Measurements from ENCODE around the gene MAP4K1.
"Not testable (repeated sequence)": the region's sequence is repeated elsewhere in the genome, so short reads cannot be mapped to it uniquely, and the experiment has no call there.

MAP4K1 gene

DNA sequence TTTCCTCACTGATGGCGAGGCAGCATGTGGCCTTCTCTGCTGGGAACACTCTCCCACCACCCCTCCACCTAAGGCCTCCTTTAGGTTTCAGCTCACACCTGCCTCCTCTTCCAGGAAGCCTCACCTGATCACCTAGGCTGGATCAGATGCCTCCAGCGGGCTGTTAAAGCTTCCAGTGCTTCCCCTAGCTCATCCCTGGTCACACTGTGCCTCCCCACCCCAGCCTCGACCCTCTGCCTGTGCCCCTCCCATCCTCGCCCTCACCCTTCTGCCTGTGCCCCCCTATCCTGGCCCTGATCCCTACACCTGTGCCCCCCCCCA lies 33.8 kb downstream of the MAP4K1 start:
- Histone ChIP-seq H3K36me3 (ENCODE audit: control insufficient read depth in 1 of 2, insufficient read depth in 2 of 2, low read depth in 1 of 2, low read length in 2 of 2) (no peaks in the 10 kb centered on the region), H2BK12ac (ENCODE audit: low read length in 2 of 2) (no peak overlapping the region), H3K9me3 (ENCODE audit: control insufficient read depth, low read length) (no peaks in the 10 kb centered on the region), H4K91ac (ENCODE audit: low read length) (no peak overlapping the region), H2BK5ac (ENCODE audit: low read depth, low read length, poor library complexity, severe bottlenecking) (no peak overlapping the region), H3K18ac (ENCODE audit: low read depth in 1 of 2, low read length in 2 of 2) (no peak overlapping the region), H3K9ac (ENCODE audit: low read length) (no peak overlapping the region), H3K23ac (ENCODE audit: low read length in 2 of 2) (no peak overlapping the region), H3K4me3 (ENCODE audit: insufficient read depth in 1 of 2, low read depth in 1 of 2, low read length in 2 of 2) (no peak overlapping the region), H2BK120ac (ENCODE audit: low read depth, low read length) (no peak overlapping the region), H3K27me3 (ENCODE audit: control insufficient read depth in 1 of 2, insufficient read depth in 1 of 2, low read length in 2 of 2) (no peaks in the 10 kb centered on the region), H2BK15ac (ENCODE audit: low read depth, poor library complexity, severe bottlenecking) (no peak overlapping the region), H3K4ac (ENCODE audit: low read depth in 1 of 2, low read length in 2 of 2) (no peak overlapping the region), H3K4me2 (ENCODE audit: low read length, poor library complexity, severe bottlenecking) (no peak overlapping the region), H3K27ac (ENCODE audit: low read length, poor library complexity, severe bottlenecking) (no peak overlapping the region), H2AK5ac (ENCODE audit: low read length, severe bottlenecking) (no peak overlapping the region), H3K4me1 (ENCODE audit: control insufficient read depth, insufficient read depth, low read depth, low read length) (no peaks in the 10 kb centered on the region), H3K79me1 (replicated peaks; ENCODE audit: low read length, poor library complexity, severe bottlenecking) (no peaks in the 10 kb centered on the region), H3K14ac (ENCODE audit: low read length in 2 of 2) (peak overlapping the region in 1 of 2 experiments; percentile 57), H4K8ac (ENCODE audit: low read length) (no peak overlapping the region), H2AFZ (ENCODE audit: low read depth, low read length) (no peak overlapping the region)
- DNase-seq, result no peak
- 78% methylated on average over 4 of the region's 4 CpGs for whole genome bisulfite sequencing

DNA sequence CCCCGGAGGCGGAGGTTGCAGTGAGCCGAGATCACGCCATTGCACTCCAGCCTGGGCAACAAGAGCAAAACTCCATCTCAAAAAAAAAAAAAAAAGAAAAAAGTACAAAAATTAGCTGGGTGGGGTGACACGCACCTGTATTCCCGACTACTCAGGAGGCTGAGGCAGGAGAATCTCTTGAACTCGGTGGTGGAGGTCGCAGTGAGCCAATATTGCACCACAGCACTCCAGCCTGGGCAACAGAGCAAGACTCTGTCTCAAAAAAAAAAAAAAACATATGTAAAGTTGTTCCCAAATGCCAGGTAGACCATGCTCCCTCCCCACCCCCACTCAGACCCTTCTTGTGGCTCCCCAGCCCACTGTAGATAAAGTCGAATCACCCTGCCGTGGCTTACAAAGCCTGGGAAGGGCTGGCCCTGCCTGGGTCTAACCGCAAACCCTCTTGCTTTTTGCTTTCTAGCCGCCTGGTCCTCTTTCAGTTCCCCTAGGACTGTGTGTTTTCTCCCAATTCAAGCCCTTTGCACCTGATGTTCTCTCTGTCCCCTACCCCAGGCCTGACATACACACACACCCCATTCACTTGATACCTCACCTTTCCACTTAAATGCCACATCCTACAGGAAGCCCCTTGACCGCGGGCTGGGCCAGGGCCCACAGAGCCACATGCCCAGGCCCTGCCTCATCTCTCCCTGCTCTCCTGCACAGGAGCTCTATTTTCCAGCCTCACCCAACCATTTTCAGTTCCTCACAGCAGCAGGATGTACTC lies 34.4 kb downstream of the MAP4K1 start:
- Histone ChIP-seq H4K91ac (ENCODE audit: low read length) (no peak overlapping the region), H3K18ac (ENCODE audit: low read depth in 1 of 2, low read length in 2 of 2) (no peak overlapping the region), H2AFZ (ENCODE audit: low read depth, low read length) (no peak overlapping the region), H4K8ac (ENCODE audit: low read length) (no peak overlapping the region), H3K79me1 (replicated peaks; ENCODE audit: low read length, poor library complexity, severe bottlenecking) (no peaks in the 10 kb centered on the region), H3K9ac (ENCODE audit: low read length) (no peak overlapping the region), H2BK5ac (ENCODE audit: low read depth, low read length, poor library complexity, severe bottlenecking) (no peak overlapping the region), H2BK12ac (ENCODE audit: low read length in 2 of 2) (no peak overlapping the region), H2AK5ac (ENCODE audit: low read length, severe bottlenecking) (no peak overlapping the region), H3K27ac (ENCODE audit: low read length, poor library complexity, severe bottlenecking) (no peak overlapping the region), H3K4me3 (ENCODE audit: insufficient read depth in 1 of 2, low read depth in 1 of 2, low read length in 2 of 2) (no peak overlapping the region), H3K4ac (ENCODE audit: low read depth in 1 of 2, low read length in 2 of 2) (no peak overlapping the region), H3K14ac (ENCODE audit: low read length in 2 of 2) (peak overlapping the region in 1 of 2 experiments; percentile 57), H2BK120ac (ENCODE audit: low read depth, low read length) (no peak overlapping the region), H3K9me3 (ENCODE audit: control insufficient read depth, low read length) (no peaks in the 10 kb centered on the region), H3K4me2 (ENCODE audit: low read length, poor library complexity, severe bottlenecking) (no peak overlapping the region), H2BK15ac (ENCODE audit: low read depth, poor library complexity, severe bottlenecking) (no peak overlapping the region), H3K27me3 (ENCODE audit: control insufficient read depth in 1 of 2, insufficient read depth in 1 of 2, low read length in 2 of 2) (no peaks in the 10 kb centered on the region), H3K36me3 (ENCODE audit: control insufficient read depth in 1 of 2, insufficient read depth in 2 of 2, low read depth in 1 of 2, low read length in 2 of 2) (no peaks in the 10 kb centered on the region), H3K4me1 (ENCODE audit: control insufficient read depth, insufficient read depth, low read depth, low read length) (no peaks in the 10 kb centered on the region), H3K23ac (ENCODE audit: low read length in 2 of 2) (no peak overlapping the region)
- DNase-seq, result no peak
- WGBS, result 91% methylated on average over 10 of the region's 14 CpGs

DNA sequence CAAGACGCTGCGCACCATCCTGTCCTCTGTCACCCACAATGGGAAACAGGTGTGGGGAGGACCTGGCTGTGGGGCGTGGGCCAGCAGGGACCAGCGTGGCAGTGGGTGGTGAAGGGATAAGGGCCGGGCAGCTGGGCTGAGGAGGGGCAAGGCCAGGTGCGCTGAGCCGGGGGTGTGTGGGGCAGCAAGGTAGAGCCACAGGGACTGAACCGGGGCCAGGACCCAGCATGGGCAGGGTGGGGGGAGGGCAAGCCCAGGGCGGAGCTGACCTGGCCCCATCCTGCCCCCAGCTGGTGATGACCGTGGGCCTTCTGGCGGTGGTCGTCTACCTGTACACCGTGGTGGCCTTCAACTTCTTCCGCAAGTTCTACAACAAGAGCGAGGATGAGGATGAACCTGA lies 37.7 kb downstream of the MAP4K1 start:
- Histone ChIP-seq H2AK5ac (ENCODE audit: low read length, severe bottlenecking) (no peak overlapping the region), H3K27me3 (ENCODE audit: control insufficient read depth in 1 of 2, insufficient read depth in 1 of 2, low read length in 2 of 2) (peaks cover 0 to 3% of the 10 kb centered on the region in 2 experiments), H3K4me3 (ENCODE audit: insufficient read depth in 1 of 2, low read depth in 1 of 2, low read length in 2 of 2) (no peak overlapping the region), H2BK15ac (ENCODE audit: low read depth, poor library complexity, severe bottlenecking) (no peak overlapping the region), H4K91ac (ENCODE audit: low read length) (no peak overlapping the region), H3K4me2 (ENCODE audit: low read length, poor library complexity, severe bottlenecking) (no peak overlapping the region), H2BK5ac (ENCODE audit: low read depth, low read length, poor library complexity, severe bottlenecking) (no peak overlapping the region), H3K79me1 (replicated peaks; ENCODE audit: low read length, poor library complexity, severe bottlenecking) (no peaks in the 10 kb centered on the region), H3K9me3 (ENCODE audit: control insufficient read depth, low read length) (no peaks in the 10 kb centered on the region), H3K4ac (ENCODE audit: low read depth in 1 of 2, low read length in 2 of 2) (no peak overlapping the region), H3K14ac (ENCODE audit: low read length in 2 of 2) (no peak overlapping the region), H3K36me3 (ENCODE audit: control insufficient read depth in 1 of 2, insufficient read depth in 2 of 2, low read depth in 1 of 2, low read length in 2 of 2) (no peaks in the 10 kb centered on the region), H2BK12ac (ENCODE audit: low read length in 2 of 2) (no peak overlapping the region), H3K27ac (ENCODE audit: low read length, poor library complexity, severe bottlenecking) (no peak overlapping the region), H2BK120ac (ENCODE audit: low read depth, low read length) (no peak overlapping the region), H4K8ac (ENCODE audit: low read length) (no peak overlapping the region), H3K4me1 (ENCODE audit: control insufficient read depth, insufficient read depth, low read depth, low read length) (no peaks in the 10 kb centered on the region), H3K23ac (ENCODE audit: low read length in 2 of 2) (no peak overlapping the region), H3K9ac (ENCODE audit: low read length) (no peak overlapping the region), H2AFZ (ENCODE audit: low read depth, low read length) (no peak overlapping the region), H3K18ac (ENCODE audit: low read depth in 1 of 2, low read length in 2 of 2) (no peak overlapping the region)
- 95% methylated on average over 15 of the region's 15 CpGs for WGBS
- no peak for DNase-seq

DNA sequence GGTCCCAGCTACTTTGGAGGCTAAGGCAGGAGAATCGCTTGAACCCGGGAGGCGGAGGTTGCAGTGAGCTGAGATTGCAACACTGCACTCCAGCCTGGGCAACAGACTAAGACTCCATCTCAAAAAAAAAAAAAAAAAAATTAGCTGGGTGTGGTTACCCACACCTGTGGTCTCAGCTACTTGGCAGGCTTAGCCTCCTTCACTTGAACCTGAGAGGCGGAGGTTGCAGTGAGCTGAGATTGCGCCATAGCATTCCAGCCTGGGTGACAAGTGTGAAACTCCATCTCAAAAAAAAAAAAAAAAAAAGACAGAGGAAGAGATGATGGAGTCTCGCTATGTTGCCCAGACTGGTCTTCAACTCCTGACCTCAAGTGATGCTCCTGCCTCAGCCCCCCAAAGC lies 38.4 kb downstream of the MAP4K1 start:
- H3K27me3 ChIP-seq (ENCODE audit: control insufficient read depth in 1 of 2, insufficient read depth in 1 of 2, low read length in 2 of 2); DNase-seq: not testable (repeated sequence)

More for the DNA sequence above, 38.4 kb downstream of the MAP4K1 start:
- H3K14ac ChIP-seq (ENCODE audit: low read length in 2 of 2); H3K27ac ChIP-seq (ENCODE audit: low read length, poor library complexity, severe bottlenecking); H3K23ac ChIP-seq (ENCODE audit: low read length in 2 of 2); H3K4me3 ChIP-seq (ENCODE audit: insufficient read depth in 1 of 2, low read depth in 1 of 2, low read length in 2 of 2); H4K91ac ChIP-seq (ENCODE audit: low read length); H3K4me1 ChIP-seq (ENCODE audit: control insufficient read depth, insufficient read depth, low read depth, low read length); H2AK5ac ChIP-seq (ENCODE audit: low read length, severe bottlenecking); H2BK12ac ChIP-seq (ENCODE audit: low read length in 2 of 2); H2BK120ac ChIP-seq (ENCODE audit: low read depth, low read length); H3K4me2 ChIP-seq (ENCODE audit: low read length, poor library complexity, severe bottlenecking); H3K4ac ChIP-seq (ENCODE audit: low read depth in 1 of 2, low read length in 2 of 2); H3K36me3 ChIP-seq (ENCODE audit: control insufficient read depth in 1 of 2, insufficient read depth in 2 of 2, low read depth in 1 of 2, low read length in 2 of 2); H2AFZ ChIP-seq (ENCODE audit: low read depth, low read length); H3K9me3 ChIP-seq (ENCODE audit: control insufficient read depth, low read length); H3K9ac ChIP-seq (ENCODE audit: low read length); H3K79me1 ChIP-seq (replicated peaks; ENCODE audit: low read length, poor library complexity, severe bottlenecking); H2BK15ac ChIP-seq (ENCODE audit: low read depth, poor library complexity, severe bottlenecking); H2BK5ac ChIP-seq (ENCODE audit: low read depth, low read length, poor library complexity, severe bottlenecking); H4K8ac ChIP-seq (ENCODE audit: low read length); H3K18ac ChIP-seq (ENCODE audit: low read depth in 1 of 2, low read length in 2 of 2): not testable (repeated sequence)
- 93% methylated on average over 6 of the region's 6 CpGs for WGBS

Data from mesenchymal stem cell (in vitro differentiated cells and primary cell).